NAMALWA (cell line): Measurements from ENCODE around the gene NCBP1.
"Not testable (repeated sequence)": the region's sequence is repeated elsewhere in the genome, so short reads cannot be mapped to it uniquely, and the experiment has no call there.

ENCODE experiments used
- DNase-seq: peaks from one replicate; pipeline ENCODE4 v3.0.0-alpha.2; 2015; ENCODE audit warnings: low spot score

Gene NCBP1, protein sequence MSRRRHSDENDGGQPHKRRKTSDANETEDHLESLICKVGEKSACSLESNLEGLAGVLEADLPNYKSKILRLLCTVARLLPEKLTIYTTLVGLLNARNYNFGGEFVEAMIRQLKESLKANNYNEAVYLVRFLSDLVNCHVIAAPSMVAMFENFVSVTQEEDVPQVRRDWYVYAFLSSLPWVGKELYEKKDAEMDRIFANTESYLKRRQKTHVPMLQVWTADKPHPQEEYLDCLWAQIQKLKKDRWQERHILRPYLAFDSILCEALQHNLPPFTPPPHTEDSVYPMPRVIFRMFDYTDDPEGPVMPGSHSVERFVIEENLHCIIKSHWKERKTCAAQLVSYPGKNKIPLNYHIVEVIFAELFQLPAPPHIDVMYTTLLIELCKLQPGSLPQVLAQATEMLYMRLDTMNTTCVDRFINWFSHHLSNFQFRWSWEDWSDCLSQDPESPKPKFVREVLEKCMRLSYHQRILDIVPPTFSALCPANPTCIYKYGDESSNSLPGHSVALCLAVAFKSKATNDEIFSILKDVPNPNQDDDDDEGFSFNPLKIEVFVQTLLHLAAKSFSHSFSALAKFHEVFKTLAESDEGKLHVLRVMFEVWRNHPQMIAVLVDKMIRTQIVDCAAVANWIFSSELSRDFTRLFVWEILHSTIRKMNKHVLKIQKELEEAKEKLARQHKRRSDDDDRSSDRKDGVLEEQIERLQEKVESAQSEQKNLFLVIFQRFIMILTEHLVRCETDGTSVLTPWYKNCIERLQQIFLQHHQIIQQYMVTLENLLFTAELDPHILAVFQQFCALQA

DNA sequence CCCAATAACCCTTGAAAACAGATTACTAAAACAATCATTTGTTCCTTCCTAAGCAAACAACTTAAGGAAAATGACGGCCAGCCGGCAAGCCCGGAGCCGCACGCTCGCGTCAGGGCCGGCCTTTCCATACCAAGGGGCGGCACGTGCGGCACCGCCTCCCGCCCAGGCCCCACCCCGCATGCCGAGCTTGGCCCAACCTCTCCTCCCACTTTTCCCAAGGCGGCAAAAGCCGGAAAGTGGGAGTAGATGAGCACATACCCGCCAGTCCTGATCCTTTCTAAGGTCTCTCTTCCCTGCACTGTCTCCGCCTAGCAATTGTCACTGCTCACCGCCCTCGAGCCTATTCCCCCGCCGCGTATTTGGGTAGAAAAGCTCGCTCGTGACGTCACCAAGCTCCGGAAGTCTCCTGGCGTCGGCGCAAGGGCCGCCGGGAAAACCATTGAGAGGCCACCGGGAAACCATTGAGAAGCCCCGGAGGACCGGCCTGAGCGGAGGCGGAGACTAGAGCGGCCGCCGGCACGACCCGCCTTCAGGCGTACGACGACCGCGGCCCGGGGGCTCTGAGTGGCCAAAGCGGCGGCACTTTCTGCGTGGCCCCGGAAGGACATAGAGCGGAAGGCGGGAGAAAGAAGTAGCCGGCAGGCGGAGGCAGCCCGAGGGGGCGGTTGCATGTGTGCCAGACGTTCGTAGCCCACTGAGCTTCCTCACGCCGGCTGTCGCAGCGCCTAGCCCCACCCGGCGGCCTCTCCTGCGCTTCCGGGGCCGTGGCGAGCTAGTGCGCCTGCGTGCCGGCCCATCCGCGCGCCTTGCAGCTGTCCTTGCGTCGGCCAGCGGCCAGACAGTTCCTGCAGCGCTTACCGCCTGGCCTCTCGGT, at the start of gene NCBP1, which contains the start of gene TSTD2:
Gene NCBP1 (plus strand): TSS at position 837 of the 874 bp plus-strand sequence. CDS start 61 bp downstream, outside the sequence.
Gene TSTD2 (minus strand): TSS at position 384 of the 874 bp plus-strand sequence. CDS start 5,806 bp downstream, outside the sequence.
- peak; percentile 98 for DNase-seq

DNA sequence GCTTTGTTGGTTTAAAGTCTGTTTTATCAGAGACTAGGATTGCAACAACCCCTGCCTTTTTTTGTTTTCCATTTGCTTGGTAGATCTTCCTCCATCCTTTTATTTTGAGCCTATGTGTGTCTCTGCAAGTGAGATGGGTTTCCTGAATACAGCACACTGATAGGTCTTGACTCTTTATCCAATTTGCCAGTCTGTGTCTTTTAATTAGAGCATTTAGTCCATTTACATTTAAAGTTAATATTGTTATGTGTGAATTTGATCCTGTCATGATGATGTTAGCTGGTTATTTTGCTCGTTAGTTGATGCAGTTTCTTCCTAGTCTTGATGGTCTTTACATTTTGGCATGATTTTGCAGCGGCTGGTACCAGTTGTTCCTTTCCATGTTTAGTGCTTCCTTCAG, 48.8 kb upstream of the NCBP1 start:
- DNase-seq: not testable (repeated sequence)

DNA sequence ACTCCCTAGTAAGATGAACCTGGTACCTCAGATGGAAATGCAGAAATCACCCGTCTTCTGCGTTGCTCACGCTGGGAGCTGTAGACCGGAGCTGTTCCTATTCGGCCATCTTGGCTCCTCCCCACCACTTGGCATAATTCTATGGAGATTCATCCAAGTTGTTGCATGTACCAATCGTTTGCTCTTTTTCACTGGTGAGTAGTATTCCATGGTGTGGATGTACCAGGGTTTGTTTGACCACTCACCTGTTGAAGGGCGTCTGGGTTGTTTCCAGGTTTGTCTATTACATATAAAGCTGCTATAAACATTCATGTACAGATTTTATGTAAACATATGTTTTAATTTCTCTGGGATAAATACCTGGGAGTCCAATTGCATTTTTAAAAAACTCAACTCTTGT, 46.7 kb upstream of the NCBP1 start:
- DNase-seq: not testable (repeated sequence)

DNA sequence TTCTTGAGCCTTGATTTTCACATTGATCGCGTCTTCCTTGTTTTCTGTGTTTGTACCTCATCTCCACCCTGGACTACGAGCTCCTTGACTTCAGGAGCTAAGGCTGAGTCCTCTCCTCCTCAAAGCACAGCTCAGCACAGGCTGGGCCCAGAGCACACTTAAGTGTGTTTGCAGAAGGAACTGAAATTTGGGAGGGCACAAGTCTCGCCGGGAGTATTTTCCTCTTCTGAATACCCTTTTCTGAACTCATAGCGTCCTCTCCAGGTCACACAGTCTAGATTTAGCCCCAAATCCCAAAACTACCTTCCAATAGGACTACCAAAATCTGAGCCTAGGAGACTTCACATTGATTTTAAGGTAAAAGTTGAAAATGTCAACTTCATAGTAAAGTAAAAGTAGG, 42.1 kb upstream of the NCBP1 start:
- no peak for DNase-seq

DNA sequence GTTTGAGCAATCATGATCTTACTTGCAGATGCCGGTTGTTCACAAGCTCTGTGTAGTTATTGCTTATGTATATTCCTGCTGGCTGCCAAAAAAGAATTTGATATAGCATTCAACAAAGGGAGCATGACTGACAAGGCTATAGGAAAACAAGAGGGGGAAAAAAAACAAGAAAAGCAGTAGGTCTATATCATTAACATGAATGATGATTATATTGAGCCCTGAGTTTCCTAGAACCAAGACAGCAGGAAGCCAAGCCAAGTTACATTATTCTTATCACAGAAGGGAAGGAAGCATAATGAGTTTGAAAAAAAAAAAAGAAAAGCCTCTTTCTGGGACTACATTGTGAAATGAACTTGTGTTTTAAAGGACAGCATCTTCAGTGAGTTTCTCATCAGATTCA, 41.5 kb upstream of the NCBP1 start:
- DNase-seq: no peak

DNA sequence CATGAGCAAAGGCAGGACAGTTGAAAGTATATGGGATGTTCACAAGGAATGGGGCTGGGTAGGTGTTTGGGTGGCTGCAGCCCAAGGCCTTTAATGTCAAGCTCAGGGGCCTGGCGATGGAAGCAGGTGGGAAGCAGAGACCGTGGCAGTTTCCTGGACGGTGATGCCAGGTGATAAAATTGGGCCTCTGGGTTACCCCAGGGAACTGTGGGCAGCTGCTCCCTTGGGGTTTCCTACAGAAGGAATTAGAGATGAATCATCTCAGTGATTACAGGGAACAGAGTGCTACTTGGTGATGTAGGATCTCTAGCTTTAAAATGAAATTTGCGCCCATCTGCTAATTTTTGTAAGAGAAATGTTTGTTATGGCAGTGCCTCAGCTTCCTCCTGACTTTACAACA, 39.7 kb upstream of the NCBP1 start:
- no peak for DNase-seq

DNA sequence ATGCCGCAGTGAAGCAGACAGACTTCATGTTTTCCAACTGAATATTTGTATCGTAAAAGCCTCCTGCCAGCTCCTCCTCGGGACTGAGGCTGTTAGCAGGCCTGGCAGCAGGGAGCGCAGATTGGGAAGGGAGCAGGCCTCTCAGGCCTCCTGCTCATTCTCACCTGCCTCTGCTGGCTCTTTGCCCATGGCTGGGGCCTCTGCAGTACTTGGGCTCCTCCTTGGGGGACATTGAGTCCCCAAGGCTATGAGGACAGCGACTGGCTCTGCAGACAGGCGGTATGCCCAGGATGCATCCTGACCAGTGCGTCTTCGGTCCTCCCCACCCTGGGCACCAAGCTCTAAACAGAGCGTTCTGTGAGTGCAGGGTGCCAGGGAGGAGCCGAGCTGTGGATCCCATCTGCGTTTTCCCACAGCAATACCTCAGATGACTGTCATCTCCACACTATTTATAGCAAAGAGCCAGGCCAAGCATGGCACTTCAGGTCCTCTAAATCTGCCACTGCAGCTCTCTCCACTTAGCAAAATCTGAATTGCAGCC, 39.2 kb upstream of the NCBP1 start:
- DNase-seq: no peak

DNA sequence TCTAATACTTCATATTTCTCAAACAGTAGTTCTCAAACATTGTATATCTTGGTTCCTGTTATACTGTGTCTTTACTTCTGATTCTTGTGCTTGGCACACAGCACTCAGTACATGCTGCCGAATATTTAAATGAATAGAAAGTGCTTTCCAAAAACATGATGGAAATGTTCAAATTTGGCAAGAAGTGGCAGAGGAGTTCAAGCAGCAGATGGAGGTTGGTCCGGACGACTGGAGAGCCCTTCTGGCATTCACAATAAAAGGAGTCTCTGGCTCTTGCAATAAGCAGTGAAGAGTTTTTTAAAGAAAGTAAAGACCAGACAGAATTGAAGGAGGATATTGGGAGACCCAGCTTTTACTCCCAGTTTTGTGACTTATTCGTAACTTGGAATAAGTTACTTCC, 36.7 kb upstream of the NCBP1 start:
- no peak for DNase-seq

DNA sequence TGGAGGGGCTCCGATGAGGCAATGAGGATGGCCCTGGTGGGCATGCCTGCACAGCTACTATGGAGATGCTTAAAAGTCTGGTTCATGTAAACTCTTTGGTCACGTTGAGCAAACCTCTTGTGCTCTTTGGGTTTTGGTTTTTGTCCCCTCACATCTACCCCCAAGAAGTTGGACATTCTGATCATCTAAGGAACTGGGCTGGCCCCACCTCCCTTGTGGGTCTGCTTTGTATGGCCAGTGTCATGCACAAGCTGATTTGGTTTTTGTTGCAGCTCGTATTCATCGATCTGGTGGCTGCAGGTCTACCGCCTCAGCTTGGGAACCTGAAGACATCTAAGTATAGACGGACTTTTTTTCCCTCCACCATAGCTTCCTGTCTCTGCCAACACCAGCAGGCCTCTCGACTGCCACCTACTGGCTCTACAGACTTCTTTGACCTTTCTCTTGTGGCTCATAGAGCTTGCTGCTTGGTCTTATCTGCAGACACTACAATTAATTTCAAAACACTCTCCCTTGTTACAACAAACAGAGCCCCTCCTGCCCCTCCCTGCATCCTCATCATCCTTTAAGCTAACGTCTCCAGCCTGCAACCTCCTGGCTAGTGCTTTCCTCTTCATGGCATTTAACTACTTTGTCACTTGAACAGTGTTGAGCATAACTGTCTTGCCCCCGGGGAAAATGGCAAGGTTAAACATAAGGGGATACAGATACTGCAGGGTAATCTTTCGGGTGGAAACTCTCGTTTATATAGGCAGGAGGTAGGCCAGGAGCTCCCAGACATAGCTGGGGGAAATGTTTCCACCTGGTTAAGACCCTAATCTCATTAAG, 34.9 kb upstream of the NCBP1 start:
- peak; percentile 89 for DNase-seq

DNA sequence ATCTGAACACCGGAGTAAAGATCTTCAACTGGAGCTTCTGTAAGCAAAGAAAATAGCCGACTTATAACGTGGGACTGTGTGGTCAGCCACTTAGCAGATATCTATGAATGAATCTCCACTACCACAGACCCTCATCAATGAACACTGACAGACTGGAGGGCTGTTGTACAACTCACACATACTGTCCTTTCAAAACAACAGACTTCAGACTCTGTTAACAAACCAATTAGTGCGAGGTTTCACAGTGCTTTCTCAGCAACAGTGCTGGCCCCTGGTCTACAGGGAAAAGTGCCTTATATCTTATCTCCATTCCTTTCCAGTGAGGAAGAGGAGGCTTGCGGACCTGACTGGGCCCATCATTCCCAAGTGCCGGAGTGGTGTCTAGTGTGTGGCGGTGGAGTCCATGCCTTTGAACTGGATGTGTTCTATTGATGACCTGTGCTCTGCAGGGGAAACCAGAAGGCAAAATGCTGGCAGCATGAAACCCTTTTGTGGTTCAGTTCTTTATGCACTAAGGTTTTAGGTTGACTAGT, 34.2 kb upstream of the NCBP1 start:
- no peak for DNase-seq

DNA sequence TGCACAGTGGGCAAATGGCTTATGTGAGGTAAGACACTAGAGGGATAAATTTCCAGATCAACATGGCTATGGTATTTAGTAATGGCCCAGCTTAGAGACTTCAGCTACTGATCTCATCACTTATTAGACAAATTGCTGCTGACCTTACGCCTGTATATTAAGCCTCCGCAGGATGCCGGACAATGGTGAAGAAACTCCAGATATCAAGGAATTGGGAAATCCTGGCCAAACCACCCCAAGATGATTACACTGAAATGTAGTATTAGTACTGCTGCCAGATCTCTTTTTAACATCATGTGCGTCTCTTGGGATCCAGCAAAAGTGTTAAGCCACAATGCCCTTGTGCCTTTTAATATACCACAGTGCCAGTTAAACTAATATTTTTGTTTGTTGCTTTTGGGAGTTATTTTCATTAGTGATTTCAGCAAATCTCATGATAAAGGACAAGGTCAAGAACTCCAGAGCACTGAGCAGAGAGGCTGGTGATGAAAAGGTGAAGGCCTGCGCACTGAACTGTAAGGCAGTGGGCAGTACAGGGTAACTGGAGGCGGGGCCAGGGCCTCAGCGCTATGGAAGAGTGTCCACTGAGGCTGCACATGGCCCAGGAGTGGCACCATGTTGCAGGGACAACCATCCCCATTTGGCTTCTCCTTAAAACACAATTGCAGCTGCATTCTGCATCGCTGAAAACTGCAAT, 32.9 kb upstream of the NCBP1 start:
- DNase-seq: no peak

DNA sequence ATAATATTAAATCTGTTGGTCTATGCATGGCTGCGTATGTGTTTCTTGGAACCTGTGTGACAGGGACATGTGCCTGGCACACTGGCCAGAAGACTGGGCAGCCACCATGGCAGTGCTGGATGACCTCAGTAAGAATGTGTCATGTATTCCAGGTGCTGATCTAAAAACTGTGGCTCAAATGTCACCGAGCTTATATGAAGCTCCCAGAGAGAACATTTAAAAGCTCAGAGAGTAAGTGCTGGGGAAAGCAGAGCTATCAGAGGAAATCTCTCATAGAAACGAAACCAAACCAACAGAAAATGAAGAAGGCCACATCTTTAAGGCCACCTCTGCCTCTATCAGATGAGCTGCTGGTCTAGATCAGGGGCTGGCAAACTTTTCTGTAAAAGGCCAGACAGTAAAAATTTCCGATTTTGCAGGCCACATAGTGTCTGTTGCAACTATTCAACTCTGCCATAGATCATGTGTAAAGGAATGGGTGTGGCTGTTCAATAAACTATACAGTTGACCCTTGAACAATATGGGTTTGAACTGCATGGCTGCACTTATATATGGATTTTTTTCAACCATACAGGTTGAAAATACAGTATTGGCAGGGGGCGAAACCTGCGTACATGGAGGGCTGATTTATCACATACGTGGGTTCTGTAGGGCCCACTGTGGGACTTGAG, 32.3 kb upstream of the NCBP1 start:
- DNase-seq: no peak

DNA sequence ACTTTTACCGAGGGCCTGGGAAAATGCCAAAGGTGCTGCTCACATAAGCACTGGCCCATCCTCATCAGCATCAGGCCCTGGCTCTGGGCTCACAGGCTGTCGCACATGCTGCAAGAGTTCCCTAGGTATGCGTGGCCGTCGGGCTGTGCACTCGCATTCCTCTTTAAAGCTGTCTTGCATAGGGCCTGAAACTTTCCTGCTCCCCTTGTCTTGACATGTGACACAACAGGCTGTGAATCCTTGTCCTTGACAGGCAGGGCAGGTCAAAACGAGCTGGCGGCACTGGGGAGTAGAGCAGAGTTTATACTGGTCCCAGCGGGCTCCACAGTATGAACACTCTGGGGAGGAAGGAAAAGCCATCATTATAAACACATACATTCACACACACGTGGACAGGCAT, 31.2 kb upstream of the NCBP1 start:
- DNase-seq: no peak

DNA sequence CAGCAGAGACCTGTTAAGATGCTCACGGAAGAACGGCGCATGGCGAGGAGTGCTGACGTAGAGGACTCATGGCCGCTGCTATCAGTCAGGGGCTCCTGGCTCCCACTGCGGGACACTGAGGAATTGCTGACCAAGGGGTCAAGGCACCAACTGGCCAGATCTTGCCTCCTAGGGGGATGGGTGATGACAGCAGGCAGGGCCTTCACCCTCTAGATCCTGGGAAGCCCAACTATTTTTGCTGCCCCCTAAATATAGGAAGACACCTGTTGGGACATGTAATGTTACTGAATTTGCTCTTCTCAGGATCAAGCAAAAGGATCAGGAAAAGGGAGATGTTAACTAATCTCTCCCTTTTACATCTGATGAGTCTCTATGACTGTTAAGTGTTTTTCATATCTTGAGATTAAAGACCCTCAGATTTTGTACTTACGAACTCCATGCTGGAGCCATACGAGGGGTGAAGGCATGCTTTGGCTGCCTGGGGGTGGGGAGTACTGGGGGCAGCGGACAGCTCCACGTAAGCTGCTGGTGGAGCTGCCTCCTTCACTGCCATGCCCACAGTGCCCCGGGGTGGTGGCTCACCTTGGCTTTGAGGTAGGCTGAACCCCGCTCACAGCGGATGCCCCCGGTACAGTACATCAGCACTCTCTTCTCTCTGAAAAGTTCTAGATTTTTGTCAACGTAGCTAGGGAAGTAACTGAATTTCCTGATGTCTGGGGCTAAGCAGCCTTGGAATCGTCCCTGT, 28.5 kb upstream of the NCBP1 start:
- no peak for DNase-seq

DNA sequence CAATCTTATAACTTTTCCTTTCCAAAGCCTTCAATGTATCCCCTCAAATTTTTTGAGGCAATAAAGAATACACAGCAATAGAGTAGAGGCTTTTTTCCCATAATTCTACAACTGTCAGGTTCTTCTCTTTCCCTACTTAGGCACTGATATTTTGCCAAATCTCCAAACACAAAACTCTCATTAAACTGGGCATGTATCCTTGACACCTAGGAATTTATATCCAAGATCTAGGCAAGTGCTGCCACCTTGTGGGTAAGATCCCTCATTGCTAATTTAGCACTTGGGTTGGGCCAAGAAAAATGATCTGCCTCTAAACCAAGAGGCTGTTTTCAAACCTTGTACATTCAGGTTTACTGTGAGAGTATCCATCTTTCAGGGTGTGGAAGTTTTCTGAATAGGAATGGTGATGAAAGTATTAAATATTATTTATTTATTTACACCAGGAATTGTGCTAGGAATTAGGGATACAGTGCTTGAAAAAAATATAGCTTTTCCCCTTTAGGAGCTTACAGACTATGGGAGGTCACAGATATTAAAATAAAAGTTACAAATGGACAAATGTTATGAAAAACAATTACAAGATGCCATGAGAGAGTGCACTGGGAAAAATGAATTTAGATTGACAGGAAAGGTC, 18.1 kb upstream of the NCBP1 start:
- peak; percentile 77 for DNase-seq

DNA sequence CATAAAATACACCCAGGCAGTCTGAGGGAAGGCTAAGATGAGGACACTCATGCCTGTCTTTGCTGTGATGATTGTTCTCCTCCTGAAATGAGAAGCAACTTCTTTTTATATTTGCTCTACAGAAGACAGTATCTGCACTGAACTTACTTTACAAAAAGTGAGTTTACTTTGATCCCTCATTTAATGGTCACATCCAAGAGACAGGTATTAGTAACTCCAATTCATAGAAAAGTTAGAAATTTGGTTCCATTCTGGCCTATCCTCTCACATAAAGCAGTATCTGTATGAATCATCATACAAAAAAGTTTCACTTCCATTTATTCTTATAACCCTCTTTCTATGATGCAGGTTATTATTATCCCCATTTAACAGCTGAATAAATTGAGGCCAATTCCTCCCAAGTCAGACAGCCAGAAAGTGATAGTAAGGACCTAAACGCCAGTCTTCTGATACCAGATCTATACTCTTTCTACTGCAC, 15.6 kb upstream of the NCBP1 start:
- DNase-seq: no peak

DNA sequence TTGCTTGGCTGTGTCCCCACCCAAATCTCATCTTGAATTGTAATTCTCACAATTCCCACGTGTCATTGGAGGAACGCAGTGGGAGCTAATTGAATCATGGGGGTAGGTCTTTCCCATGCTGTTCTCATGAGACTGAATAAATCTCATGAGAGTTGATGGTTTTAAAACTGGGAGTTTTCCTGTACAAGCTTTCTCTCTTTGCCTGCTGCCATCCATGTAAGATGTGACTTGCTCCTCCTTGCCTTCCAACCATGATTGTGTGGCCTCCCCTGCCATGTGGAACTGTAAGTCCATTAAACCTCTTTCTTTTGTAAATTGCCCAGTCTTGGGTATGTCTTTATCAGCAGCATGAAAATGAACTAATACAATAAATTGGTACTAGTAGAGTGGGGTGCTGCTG, 13.6 kb upstream of the NCBP1 start:
- DNase-seq: not testable (repeated sequence)

DNA sequence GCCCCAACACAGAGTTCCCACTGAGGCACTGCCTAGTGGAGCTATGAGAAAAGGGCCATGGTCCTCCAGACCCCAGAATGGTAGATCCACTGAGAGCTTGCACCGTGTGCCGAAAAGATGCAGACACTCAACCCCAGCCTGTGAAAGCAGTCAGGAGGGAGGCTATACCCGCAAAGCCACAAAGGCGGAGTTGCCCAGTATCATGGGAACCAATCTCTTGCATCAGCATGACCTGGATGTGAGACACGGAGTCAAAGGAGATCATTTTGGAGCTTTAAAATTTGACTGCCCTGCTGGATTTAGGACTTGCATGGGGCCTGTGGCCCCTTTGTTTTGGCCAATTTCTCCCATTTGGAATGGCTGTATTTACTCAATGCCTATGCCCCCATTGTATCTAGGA, 11.1 kb upstream of the NCBP1 start:
- not testable (repeated sequence) for DNase-seq
